K562 (cell line): Measurements from ENCODE around the gene RBM3. TPM values are rescaled to one million over a fixed set of nuclear protein-coding genes. Genes with fewer than 3 reads are reported as not detected.

Experiments used
- ARID3B ChIP-seq: fragments of 250-450 bp; sonication (Bioruptor Pico); IDR thresholded peaks from 2 replicates; pipeline ENCODE4 v1.4.0; 2020; ENCODE audit warnings: borderline replicate concordance
- BDP1 ChIP-seq: IDR thresholded peaks from 3 replicates; pipeline ENCODE4 v1.6.1; 2011; ENCODE audit not compliant: insufficient read length, insufficient read depth
- CBFB ChIP-seq: sonication (generic); formaldehyde crosslinking; IDR thresholded peaks from 2 replicates; pipeline ENCODE4 v1.4.0; 2020; ENCODE audit warnings: mild to moderate bottlenecking, missing genetic modification reagents
- CCAR2 ChIP-seq: fragments of 200-400 bp; formaldehyde crosslinking; IDR thresholded peaks from 2 replicates; pipeline ENCODE4 v1.6.1; 2017; ENCODE audit warnings: mild to moderate bottlenecking, low read depth, low read length
- HMG20B ChIP-seq: fragments of 250-450 bp; sonication (Bioruptor Pico); IDR thresholded peaks from 2 replicates; pipeline ENCODE4 v1.5.0; 2021; ENCODE audit warnings: mild to moderate bottlenecking
- HNRNPH1 ChIP-seq: fragments of 200-400 bp; formaldehyde crosslinking; optimal IDR thresholded peaks from 2 replicates; pipeline ENCODE3; 2017; ENCODE audit warnings: low read depth, mild to moderate bottlenecking, low read length, moderate library complexity
- MTA3 ChIP-seq: fragments of 450-650 bp; formaldehyde crosslinking; IDR thresholded peaks from 2 replicates; pipeline ENCODE4 v1.6.1; 2017; ENCODE audit warnings: mild to moderate bottlenecking, borderline replicate concordance
- NFXL1 ChIP-seq: fragments of 450-650 bp; formaldehyde crosslinking; IDR thresholded peaks from 2 replicates; pipeline ENCODE4 v1.4.0; 2021; ENCODE audit warnings: mild to moderate bottlenecking
- RAD21 ChIP-seq, 2 experiments: fragments of 250-450 bp in 1 of 2; fragments of 450-650 bp in 1 of 2; sonication (Bioruptor Pico) in 1 of 2; formaldehyde crosslinking in 1 of 2; IDR thresholded peaks in 1 of 2; conservative IDR thresholded peaks in 1 of 2; 2 replicates each; pipeline versions ENCODE4 v1.4.0 to v1.8.0; 2020 to 2022; ENCODE audit warnings: mild to moderate bottlenecking in 2 of 2, moderate library complexity in 1 of 2
- RFX1 ChIP-seq: fragments of 450-650 bp; IDR thresholded peaks from 2 replicates; pipeline ENCODE4 v1.6.1; 2016; ENCODE audit warnings: mild to moderate bottlenecking, moderate library complexity
- SMAD2 ChIP-seq: fragments of 150-350 bp; IDR thresholded peaks from 2 replicates; pipeline ENCODE4 v1.6.1; 2014; ENCODE audit warnings: low read depth, mild to moderate bottlenecking, low read length
- SRSF7 ChIP-seq: fragments of 200-400 bp; formaldehyde crosslinking; optimal IDR thresholded peaks from 2 replicates; pipeline ENCODE3; 2017; ENCODE audit warnings: mild to moderate bottlenecking, low read depth, low read length
- WHSC1 ChIP-seq: IDR thresholded peaks from one replicate; pipeline ENCODE4 v1.6.1; 2012; ENCODE audit warnings: low read length, control low read depth, inconsistent platforms
- ZFX ChIP-seq: sonication (generic); formaldehyde crosslinking; IDR thresholded peaks from 2 replicates; pipeline ENCODE4 v1.8.0; 2022; ENCODE audit warnings: mild to moderate bottlenecking, missing genetic modification reagents, moderate library complexity
- ZNF12 ChIP-seq: sonication (generic); formaldehyde crosslinking; IDR thresholded peaks from 2 replicates; pipeline ENCODE4 v1.4.0; 2020; ENCODE audit warnings: mild to moderate bottlenecking, missing genetic modification reagents
- ZNF174 ChIP-seq: fragments of 250-450 bp; sonication (Bioruptor Pico); IDR thresholded peaks from 2 replicates; pipeline ENCODE4 v1.4.0; 2020; ENCODE audit warnings: mild to moderate bottlenecking
- ZNF584 ChIP-seq: fragments of 200-800 bp; sonication (Bioruptor generic); IDR thresholded peaks from 2 replicates; pipeline ENCODE4 v1.6.1; 2016; ENCODE audit warnings: low read depth, mild to moderate bottlenecking, missing genetic modification characterization, missing compliant biosample characterization
- ZNF668 ChIP-seq: fragments of 250-450 bp; sonication (Bioruptor Pico); IDR thresholded peaks from 2 replicates; pipeline ENCODE4 v1.8.0; 2022; ENCODE audit warnings: mild to moderate bottlenecking, inconsistent platforms
- polyA plus RNA-seq, 8 experiments: library from polyadenylated mRNA; depleted of rRNA in 4 of 8; stranded (reverse) in 5 of 8; unstranded in 3 of 8; fragments of >200 nt; fragmentation: Nextera tagmentation in 2 of 8; fragmentation: Illumina TruSeq in 1 of 8; extraction: Ambion mirVana in 2 of 8; extraction: Trizol in 1 of 8; gene quantifications; 2 replicates each; pipeline versions ENCODE4 v1.2.1 to v1.2.3, GENCODE V29; 2011 to 2014; ENCODE audit warnings: inconsistent platforms in 1 of 8, missing spikeins in 1 of 8
- total RNA-seq, 7 experiments: library from RNA; depleted of rRNA in 6 of 7; stranded (reverse); fragments of >200 nt in 6 of 7; fragmentation: Illumina TruSeq in 2 of 7; extraction: Trizol in 2 of 7; gene quantifications; 2 replicates each; pipeline versions ENCODE4 v1.2.1 to v1.2.3, GENCODE V29; 2011 to 2021; ENCODE audit warnings: low replicate concordance in 1 of 7

RBM3 gene
- total and polyA plus RNA-seq, 9 of the 15 experiments (the other 6 are each of a cell fraction or from before 2014, with no cell fraction given) = 70.3 to 272 (median 209) TPM

- no peak for TF ChIP-seq SMAD2
- TF ChIP-seq CCAR2 = no peak
- TF ChIP-seq BDP1 = no peak
- no peak for TF ChIP-seq SRSF7
- TF ChIP-seq HNRNPH1 = no peak
- no peak for TF ChIP-seq ARID3B (CRISPR knock-in tag)
- peak; percentile 79; the same call in 1 of the 2 replicates for TF ChIP-seq MTA3
- no peak for TF ChIP-seq NFXL1
- no peak for TF ChIP-seq ZNF12 (CRISPR knock-in tag)
- TF ChIP-seq RAD21 (CRISPR knock-in tag; conservative IDR thresholded peaks at IDR 0.05 in 1 of 2, IDR thresholded peaks at IDR 0.05 in 1 of 2) = peak; percentile 46 to 48; a peak in 3 of 4 replicates
- TF ChIP-seq HMG20B (CRISPR knock-in tag) = no peak
- no peak for TF ChIP-seq WHSC1
- no peak for TF ChIP-seq ZNF668
- peak; percentile 32; the same call in 1 of the 2 replicates for TF ChIP-seq ZFX
- TF ChIP-seq ZNF584 = 0 out of 2 replicates have a peak, but pooled peaks have one; percentile 57
- TF ChIP-seq CBFB = no peak
- no peak for TF ChIP-seq ZNF174
- peak; percentile 79 for TF ChIP-seq RFX1
Measured at GRCh38 chrX:48539345-48540027, 34.8 kb upstream of the RBM3 start, which contains the start of gene TBC1D25 (continued).
